NB4 (cell line): ENCODE data around the gene DNAAF8.

Experiments
- DNase-seq: peaks from one replicate; pipeline ENCODE4 v3.0.0; 2010; ENCODE audit warnings: low read depth
- H3K4me3 ChIP-seq: one replicate; pipeline ENCODE4 v1.5.1; 2011; ENCODE audit warnings: mild to moderate bottlenecking, low read depth, low read length, moderate library complexity
- MYC ChIP-seq: IDR thresholded peaks from 2 replicates; pipeline ENCODE4 v1.6.1; 2011; ENCODE audit warnings: low read depth, low read length
- POLR2A ChIP-seq: IDR thresholded peaks from 2 replicates; pipeline ENCODE4 v1.6.1; 2011; ENCODE audit warnings: mild to moderate bottlenecking; ENCODE audit not compliant: insufficient read length; ENCODE audit errors: extremely low read depth
- TF ChIP-seq, protein P1 (sequence below): IDR thresholded peaks from one replicate; pipeline ENCODE4 v1.5.1; 2012; ENCODE audit warnings: low read depth, low read length
- TF ChIP-seq, protein P2 (sequence below): IDR thresholded peaks from 2 replicates; pipeline ENCODE4 v1.6.1; 2011; ENCODE audit warnings: low read depth, low read length

DNAAF8 gene

DNA sequence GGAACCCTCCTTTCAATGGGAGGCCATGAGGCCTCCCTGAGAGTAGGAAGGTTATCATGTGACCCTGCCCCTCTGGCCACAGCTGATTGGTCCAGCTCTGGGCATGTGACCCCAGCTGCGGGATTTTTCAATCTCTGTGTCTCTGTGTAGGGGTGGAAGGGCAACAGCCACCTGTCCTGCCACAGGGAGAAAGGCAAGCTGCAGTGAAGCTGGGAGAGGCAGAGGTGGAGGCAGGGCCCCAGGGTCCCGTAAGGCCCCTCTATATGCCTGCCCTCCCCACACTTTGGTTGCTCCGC is 10.9 kb downstream of the DNAAF8 start:
- no peak for DNase-seq
- TF ChIP-seq POLR2A (no peak), MYC (no peak)
- TF ChIP-seq, protein P1, sequence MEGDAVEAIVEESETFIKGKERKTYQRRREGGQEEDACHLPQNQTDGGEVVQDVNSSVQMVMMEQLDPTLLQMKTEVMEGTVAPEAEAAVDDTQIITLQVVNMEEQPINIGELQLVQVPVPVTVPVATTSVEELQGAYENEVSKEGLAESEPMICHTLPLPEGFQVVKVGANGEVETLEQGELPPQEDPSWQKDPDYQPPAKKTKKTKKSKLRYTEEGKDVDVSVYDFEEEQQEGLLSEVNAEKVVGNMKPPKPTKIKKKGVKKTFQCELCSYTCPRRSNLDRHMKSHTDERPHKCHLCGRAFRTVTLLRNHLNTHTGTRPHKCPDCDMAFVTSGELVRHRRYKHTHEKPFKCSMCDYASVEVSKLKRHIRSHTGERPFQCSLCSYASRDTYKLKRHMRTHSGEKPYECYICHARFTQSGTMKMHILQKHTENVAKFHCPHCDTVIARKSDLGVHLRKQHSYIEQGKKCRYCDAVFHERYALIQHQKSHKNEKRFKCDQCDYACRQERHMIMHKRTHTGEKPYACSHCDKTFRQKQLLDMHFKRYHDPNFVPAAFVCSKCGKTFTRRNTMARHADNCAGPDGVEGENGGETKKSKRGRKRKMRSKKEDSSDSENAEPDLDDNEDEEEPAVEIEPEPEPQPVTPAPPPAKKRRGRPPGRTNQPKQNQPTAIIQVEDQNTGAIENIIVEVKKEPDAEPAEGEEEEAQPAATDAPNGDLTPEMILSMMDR: no peak
- TF ChIP-seq, protein P2, sequence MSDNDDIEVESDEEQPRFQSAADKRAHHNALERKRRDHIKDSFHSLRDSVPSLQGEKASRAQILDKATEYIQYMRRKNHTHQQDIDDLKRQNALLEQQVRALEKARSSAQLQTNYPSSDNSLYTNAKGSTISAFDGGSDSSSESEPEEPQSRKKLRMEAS: no peak
- H3K4me3 ChIP-seq: no peak overlapping the region

DNA sequence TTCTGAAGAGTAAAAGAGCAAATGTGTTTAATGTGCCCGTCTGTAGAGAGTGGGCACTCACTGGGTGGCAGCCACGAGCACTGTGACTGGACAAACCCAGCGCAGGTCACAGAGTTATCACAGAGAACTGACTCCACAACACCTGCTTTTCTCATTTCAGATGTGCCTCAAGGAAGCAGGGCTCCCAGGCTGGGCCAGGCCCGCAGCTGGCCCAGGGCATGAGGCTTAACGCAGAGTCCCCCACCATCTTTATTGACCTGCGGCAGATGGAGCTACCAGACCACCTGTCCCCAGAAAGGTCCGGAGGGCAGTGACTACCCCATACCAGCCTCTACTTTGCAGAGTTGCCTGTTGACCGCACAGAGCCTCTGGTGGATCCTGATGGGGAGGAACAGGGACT is 11.9 kb downstream of the DNAAF8 start:
- TF ChIP-seq, protein P2: no peak
- TF ChIP-seq, protein P1: no peak
- TF ChIP-seq MYC (no peak), POLR2A (no peak)
- no peak overlapping the region for H3K4me3 ChIP-seq
- DNase-seq: no peak

DNA sequence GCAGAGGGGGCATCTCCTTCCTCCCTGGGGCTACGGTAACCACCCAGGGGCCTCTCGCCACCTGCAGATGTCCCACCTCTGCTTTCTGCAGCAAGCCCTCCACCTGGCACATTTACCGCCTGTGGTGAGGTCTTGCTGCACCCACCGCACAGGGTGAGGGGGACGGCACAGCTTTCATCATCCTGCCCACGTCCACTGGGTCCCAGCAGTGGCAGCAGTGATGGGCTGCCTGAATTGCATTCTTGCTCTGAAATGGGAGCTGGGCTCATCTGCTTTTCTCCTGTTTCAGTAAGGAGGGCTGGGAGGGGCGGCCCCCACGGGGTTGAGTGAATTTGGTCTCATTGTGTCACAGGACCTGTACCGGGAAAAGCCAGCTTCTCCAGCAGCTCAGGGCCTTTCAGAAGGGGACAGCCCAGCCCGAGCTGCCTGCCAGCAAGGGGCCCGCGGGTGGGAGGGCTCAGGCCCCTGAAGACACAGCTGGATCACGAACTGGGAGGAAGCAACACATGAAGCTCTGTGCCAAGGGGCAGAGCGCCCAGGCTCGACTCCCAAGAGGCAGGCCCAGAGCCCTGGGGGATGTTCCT is 12.7 kb downstream of the DNAAF8 start:
- DNase-seq: no peak
- TF ChIP-seq POLR2A (no peak), MYC (no peak)
- TF ChIP-seq, protein P2: no peak
- TF ChIP-seq, protein P1: no peak
- H3K4me3 ChIP-seq: no peak overlapping the region

DNA sequence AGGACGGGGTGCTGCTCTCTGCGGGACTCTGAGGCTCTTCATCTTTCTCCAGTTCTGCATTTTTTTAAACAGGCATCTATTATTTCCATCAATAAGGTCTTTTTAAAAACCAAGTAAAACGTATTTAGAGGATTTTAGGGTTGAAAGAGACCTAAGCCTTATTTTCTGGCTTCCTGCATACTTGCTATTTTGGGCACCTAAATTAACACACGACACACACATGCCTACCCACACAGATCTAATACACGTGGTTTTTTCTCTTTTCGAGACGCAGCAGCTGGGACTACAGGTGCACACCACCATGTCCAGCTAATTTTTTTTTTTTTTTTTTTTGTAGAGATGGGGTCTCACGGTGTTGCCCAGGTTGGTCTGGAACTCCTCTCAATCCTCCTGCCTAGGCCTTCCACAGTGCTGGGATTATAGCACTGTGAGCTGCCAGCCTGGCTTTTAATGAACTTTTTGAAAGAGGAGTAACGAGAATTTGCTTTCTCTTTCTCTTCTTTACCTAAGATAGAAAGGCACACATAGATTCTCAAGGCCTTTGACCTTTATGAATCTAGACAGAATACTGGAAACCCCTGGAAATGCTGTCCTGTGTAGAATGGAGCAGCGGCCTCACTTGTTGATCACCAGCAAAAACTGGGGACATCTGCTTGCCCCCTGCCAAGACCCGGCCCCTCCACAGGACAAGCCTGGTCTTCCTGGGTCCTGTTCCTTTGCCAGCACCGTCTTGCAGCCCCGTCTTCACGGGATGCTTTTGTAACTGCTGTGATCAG is 13.8 kb downstream of the DNAAF8 start:
- no peak for TF ChIP-seq MYC
- DNase-seq: no peak
- H3K4me3 ChIP-seq: no peak overlapping the region

DNA sequence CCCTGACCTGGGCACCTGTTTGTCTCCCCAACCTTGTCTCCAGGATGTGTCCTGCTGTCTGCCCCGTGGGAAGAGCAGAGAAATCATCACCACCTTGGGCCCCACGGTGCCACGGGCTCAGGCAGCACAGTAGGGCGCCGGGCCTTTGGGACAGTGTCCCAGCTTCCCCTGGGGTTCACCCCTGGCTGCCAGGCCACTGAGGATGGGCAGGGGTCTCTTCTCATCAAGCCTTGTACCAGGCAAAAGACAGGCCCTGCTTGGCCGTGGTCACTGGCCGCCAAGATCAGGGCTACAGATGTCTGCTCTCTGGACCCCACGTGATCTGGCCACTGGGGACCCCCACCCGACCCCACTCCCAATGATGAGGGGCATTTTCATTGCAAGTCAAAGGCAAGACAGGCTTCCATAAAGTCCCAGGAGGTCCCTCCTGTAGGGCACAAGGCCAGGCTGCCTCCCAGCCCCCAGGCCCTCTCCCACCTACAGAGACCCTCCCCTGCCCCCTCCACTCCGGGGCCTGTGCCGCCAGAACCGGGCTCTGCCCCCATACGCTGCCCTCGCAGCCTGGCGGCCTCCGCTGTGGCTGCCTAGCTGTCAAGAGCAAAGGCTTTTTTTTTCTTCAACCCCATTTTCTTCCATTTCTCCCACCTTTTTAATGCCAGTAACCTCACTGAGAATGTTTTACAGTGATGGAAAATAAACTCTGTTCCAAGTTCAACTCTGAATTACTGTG is 14.5 kb downstream of the DNAAF8 start:
- no peak for DNase-seq
- H3K4me3 ChIP-seq: no peak overlapping the region
- TF ChIP-seq, protein P1: no peak
- TF ChIP-seq, protein P2: no peak
- TF ChIP-seq POLR2A (no peak), MYC (no peak)

DNA sequence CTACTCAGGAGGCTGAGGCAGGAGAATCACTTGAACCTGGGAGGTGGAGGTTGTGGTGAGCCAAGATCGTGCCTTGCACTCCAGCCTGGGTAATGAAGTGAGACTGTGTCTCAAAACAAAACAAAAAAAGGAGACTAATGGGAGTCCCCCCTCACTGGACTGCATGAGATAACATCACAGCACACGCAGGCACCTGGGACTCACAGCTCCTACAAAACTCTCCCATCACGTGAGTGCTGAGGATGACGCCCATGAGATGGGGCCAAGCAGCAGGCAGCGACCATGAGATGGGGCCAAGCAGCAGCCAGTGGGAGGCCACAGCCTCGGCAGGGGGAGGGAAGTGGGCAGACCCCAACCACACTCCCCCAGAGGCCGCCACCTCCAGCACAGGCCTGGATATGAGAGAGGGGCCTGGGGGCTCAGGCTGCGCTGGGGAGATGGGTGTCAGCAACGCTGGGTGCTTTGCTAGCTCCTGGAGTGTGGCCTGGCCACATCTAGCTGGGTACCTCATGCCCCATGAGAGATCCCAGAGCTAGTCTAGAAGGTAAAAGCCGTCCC is 15.4 kb downstream of the DNAAF8 start:
- no peak for DNase-seq
- TF ChIP-seq MYC (no peak), POLR2A (no peak)
- TF ChIP-seq, protein P1: no peak
- TF ChIP-seq, protein P2: no peak
- H3K4me3 ChIP-seq: no peak overlapping the region
